Measurements from ENCODE around the gene ARMC9. TPM values are rescaled to one million over a fixed set of nuclear protein-coding genes. Genes with fewer than 3 reads are reported as not detected.

ARMC9 gene
- total RNA-seq, 1 donor from 2014 or later: 8.4 TPM

DNA sequence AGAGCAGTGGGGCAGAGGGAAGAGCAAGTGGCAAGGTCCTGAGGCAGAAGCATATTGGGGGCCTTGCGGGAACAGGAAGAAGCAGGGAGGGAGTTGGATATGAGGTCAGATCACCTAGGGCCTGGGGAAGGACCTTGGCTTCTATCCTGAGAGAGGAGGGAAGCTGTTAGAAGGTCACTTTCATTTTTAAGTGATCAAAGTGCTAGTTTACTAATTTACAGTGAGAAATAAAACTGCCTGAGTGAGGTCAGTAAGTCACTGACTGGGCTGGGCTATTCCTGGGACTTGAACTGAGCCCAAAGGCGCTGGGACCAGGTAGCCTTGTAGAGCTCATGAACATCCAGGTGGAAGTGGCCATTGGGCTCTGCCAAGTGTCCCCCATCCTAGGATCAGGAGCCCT lies 120.5 kb downstream of the ARMC9 start:
- Histone ChIP-seq H3K4me3 (ENCODE audit: low read depth, low read length) (no peak overlapping the region), H3K36me3 (ENCODE audit: control insufficient read depth, insufficient read depth, low read length) (no peaks in the 10 kb centered on the region), H3K27me3 (ENCODE audit: control insufficient read depth, insufficient read depth, low read length) (no peaks in the 10 kb centered on the region)
- DNase-seq (ENCODE audit: low read depth): no peak
- TF ChIP-seq, protein P1, sequence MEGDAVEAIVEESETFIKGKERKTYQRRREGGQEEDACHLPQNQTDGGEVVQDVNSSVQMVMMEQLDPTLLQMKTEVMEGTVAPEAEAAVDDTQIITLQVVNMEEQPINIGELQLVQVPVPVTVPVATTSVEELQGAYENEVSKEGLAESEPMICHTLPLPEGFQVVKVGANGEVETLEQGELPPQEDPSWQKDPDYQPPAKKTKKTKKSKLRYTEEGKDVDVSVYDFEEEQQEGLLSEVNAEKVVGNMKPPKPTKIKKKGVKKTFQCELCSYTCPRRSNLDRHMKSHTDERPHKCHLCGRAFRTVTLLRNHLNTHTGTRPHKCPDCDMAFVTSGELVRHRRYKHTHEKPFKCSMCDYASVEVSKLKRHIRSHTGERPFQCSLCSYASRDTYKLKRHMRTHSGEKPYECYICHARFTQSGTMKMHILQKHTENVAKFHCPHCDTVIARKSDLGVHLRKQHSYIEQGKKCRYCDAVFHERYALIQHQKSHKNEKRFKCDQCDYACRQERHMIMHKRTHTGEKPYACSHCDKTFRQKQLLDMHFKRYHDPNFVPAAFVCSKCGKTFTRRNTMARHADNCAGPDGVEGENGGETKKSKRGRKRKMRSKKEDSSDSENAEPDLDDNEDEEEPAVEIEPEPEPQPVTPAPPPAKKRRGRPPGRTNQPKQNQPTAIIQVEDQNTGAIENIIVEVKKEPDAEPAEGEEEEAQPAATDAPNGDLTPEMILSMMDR (IDR thresholded peaks at IDR 0.05; ENCODE audit: insufficient read depth, low read length, severe bottlenecking): no peak
- no peak for FAIRE-seq

DNA sequence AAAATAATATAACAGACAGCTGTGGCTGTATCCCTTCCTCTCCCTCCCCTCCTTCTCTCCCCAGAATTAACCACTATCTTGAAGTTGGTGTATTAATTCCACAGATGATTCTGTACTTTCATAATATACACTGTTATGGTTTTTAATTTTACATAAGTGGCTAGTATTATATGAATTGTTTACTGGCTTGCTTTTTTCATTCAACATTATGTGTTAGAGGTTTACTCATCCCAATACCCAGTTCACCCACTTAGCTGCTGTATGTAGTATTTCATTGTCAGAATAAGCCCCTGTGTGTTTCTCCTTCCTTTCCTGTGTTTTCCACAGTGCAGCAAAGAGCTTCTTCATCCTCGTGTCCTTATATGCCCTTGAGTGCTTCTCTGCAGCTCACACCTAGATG lies 121.4 kb downstream of the ARMC9 start:
- FAIRE-seq (no peak), DNase-seq (ENCODE audit: low read depth) (no peak)
- Histone ChIP-seq H3K27me3 (ENCODE audit: control insufficient read depth, insufficient read depth, low read length) (no peaks in the 10 kb centered on the region), H3K36me3 (ENCODE audit: control insufficient read depth, insufficient read depth, low read length) (no peaks in the 10 kb centered on the region), H3K4me3 (ENCODE audit: low read depth, low read length) (no peak overlapping the region)
- TF ChIP-seq, protein P1 (IDR thresholded peaks at IDR 0.05; ENCODE audit: insufficient read depth, low read length, severe bottlenecking): no peak

DNA sequence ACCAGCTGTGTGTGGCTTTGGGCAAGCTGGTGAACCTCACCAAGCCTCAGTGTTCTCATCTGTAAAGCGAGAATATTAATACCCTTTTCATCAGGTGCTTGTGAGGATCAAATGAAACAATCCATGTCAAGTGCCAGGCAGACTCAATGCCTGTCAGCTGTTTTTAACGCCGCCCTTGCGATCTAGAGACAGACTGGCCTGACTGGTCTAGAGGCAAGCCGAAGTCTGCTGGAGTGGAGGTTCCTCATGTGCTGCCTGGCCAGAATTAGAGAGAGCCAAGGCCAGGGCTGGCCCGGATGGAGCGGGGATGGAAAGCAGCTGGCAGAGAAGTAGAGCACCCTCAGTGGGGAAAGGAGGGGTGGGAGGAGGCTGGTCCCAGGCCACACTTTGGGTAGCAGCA lies 122.6 kb downstream of the ARMC9 start:
- H3K4me3 ChIP-seq (ENCODE audit: low read depth, low read length): no peak overlapping the region
- FAIRE-seq: no peak
- no peaks in the 10 kb centered on the region for H3K36me3 ChIP-seq (ENCODE audit: control insufficient read depth, insufficient read depth, low read length)
- no peaks in the 10 kb centered on the region for H3K27me3 ChIP-seq (ENCODE audit: control insufficient read depth, insufficient read depth, low read length)
- TF ChIP-seq, protein P1 (IDR thresholded peaks at IDR 0.05; ENCODE audit: insufficient read depth, low read length, severe bottlenecking): no peak
- no peak for DNase-seq (ENCODE audit: low read depth)

DNA sequence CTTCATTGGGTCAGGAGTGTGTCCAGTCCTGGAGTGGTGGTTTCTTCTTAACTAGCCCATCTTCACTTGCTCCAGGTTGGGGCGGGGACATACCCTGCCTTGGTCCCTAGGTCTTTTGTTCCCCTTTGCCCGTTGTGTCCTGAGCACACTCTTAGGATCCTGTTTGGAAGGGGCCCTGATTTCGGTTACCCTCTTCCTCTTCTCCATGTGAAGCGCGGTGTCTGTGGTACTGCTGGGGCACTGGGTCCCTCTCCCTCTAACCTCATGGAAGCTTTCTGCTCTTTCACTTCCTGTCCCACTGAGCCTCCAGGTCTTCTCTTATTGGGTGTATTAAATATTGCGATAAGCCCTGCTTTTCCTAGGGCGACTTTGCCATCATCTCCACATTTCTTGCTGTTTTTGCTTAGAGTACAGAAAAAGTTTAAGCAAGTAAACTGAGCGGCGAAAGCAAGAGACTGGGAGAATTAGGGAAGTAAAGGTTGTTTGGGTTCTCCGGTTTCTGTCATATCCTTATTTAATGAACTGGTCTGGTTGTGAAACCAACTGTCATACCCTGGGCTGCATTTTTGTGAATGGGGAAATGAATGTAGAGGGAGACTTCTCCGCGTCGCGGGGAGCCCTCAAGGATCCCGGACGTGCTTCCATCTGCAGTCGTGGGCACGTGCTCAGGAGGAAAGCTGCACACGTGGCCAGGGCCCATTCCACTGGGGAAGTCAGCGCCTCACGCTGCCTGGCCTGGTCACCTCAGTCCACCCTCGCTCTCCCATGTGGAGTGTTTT lies 123.3 kb downstream of the ARMC9 start:
- Histone ChIP-seq H3K36me3 (ENCODE audit: control insufficient read depth, insufficient read depth, low read length) (no peaks in the 10 kb centered on the region), H3K4me3 (ENCODE audit: low read depth, low read length) (no peak overlapping the region), H3K27me3 (ENCODE audit: control insufficient read depth, insufficient read depth, low read length) (no peaks in the 10 kb centered on the region)
- DNase-seq (ENCODE audit: low read depth): no peak
- TF ChIP-seq, protein P1 (IDR thresholded peaks at IDR 0.05; ENCODE audit: insufficient read depth, low read length, severe bottlenecking): no peak
- FAIRE-seq: no peak

DNA sequence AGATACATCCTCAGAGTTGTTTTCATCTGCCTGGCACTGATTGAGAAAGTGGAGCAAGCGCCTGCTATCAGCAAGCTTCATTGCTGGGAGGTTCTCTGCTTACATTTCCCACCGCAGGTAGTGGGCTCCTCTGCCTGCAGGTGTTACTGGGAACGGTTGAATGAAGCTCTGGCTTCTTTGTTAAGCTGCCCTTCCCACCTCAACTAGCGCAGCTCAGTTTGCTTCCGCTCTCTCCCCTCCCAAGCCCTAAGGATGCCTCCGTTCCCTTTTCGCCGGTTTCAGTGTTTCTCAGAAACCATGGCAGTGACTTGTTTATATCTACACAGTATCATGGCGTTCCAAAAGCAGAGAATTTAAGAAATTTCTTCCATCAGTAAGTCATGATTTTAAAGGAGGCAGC lies 124.9 kb downstream of the ARMC9 start:
- no peak for DNase-seq (ENCODE audit: low read depth)
- TF ChIP-seq, protein P1 (IDR thresholded peaks at IDR 0.05; ENCODE audit: insufficient read depth, low read length, severe bottlenecking): no peak
- no peaks in the 10 kb centered on the region for H3K27me3 ChIP-seq (ENCODE audit: control insufficient read depth, insufficient read depth, low read length)
- FAIRE-seq: no peak
- H3K4me3 ChIP-seq (ENCODE audit: low read depth, low read length): no peak overlapping the region
- H3K36me3 ChIP-seq (ENCODE audit: control insufficient read depth, insufficient read depth, low read length): no peaks in the 10 kb centered on the region

DNA sequence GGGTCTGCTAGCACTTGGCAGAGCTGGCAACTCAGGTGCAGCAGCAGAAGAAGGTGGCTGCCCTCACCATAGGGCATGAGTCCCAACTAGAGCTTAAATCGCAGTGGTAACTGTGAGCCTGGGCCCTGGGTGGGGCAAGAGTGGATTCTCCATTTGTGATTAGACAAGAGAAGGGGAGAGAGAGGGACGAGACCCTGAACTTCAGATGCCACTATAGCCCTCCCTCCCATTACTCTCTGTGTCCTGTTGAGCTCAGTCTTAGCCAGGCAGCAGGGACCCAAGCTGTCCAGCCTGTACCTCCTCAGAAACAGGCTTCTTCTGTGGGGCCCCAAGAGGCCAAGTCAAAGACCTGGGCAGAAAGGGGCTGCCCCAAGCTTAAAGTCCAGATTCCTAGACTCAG lies 127.4 kb downstream of the ARMC9 start:
- FAIRE-seq (no peak), DNase-seq (ENCODE audit: low read depth) (no peak)

More for the DNA sequence above, 127.4 kb downstream of the ARMC9 start:
- no peaks in the 10 kb centered on the region for H3K36me3 ChIP-seq (ENCODE audit: control insufficient read depth, insufficient read depth, low read length)
- TF ChIP-seq, protein P1 (IDR thresholded peaks at IDR 0.05; ENCODE audit: insufficient read depth, low read length, severe bottlenecking): no peak
- no peak overlapping the region for H3K4me3 ChIP-seq (ENCODE audit: low read depth, low read length)
- no peaks in the 10 kb centered on the region for H3K27me3 ChIP-seq (ENCODE audit: control insufficient read depth, insufficient read depth, low read length)
